ENCODE data around the gene GNA12.
"Not testable (repeated sequence)": the region's sequence is repeated elsewhere in the genome, so short reads cannot be mapped to it uniquely, and the experiment has no call there.

Gene GNA12

DNA sequence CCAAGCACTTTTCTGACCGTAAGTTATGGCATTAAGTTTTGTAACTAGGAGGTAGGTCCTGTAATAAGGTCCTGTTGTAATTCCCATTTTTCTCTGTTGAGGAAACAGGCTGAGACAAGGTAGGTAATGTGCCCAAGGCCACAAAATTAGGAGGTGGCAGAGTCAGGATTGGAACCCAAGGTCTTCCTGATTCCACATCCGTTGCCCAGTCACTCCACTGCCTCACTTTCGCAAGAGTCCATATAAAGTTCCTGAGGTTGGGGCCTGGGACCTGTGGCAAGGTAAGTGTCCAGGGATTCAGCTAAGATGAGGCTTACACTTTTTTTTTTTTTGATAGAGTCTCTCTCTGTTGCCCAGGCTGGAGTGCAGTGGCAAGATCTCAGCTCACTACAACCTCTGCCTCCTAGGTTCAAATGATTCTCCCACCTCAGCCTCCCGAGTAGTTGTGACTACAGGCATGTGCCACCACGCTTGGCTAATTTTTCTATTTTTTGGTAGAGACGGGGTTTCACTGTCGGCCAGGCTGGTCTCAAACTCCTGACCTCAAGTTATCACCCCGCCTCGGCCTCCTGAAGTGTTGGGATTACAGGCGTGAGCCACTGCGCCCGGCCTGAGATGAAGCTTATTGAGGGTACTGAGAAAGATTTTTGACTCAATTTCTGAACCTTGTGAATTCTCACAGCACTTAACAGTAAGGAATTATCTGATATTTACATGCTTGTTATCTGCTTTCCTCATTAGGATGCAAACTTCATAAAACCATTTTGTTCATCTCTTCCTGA is 20.3 kb upstream of the GNA12 start:
- no peak for DNase-seq

DNA sequence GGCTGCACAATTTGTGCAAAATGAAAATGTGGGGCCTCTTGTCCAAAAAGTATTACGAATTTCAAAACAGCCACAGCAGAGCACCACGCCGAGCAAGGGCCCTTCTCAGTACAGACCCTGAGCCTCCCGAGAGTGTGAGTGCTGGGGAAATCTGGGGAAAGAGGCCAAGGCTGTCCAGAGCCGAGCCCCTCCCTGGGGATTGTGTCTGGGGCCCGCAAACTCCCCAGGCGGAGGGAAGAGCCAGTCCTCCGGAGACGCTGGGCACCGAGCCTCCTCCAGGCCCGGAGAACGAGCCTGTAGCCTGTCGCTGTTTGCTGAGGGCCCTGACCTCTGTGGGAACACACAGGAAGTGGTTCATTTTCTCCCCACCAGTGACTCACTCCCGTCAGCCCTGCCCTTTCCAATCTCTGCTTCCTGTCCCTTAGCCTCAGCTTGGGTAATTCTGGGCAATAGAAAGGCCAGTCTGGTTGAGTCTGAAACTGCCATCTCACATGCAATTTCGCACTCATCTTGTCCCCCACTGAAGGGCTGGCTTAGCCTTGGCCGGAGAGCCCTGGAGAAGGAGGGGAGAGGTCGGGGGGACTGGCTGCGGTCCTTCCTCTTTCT is 19.5 kb upstream of the GNA12 start:
- DNase-seq: peak; percentile 98

DNA sequence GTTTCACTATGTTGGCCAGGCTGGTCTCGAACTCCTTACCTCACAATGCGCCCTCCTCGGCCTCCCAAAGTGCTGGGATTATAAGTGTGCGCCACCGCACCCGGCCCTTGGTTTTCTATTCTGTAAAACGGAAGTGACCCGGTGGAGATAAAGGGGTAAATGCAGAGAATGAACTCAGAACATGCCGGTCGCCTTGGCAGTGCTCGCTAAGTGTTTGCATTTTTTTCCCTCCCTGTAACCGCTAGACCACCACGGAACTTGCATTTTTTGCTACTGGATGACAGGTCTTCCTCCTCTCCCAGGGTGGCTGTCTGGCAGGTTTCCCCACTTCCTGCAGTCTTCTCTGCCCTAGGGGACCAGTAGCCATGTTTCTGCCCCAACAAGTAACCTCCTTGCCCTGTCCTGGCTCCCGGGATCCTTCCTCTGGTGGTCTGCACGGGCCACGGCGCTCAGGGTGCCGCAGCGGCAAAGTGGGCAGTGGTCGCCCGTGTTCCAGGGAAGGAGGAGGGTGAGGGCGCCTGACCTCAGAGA is 18.8 kb upstream of the GNA12 start:
- peak; percentile 42 for DNase-seq

DNA sequence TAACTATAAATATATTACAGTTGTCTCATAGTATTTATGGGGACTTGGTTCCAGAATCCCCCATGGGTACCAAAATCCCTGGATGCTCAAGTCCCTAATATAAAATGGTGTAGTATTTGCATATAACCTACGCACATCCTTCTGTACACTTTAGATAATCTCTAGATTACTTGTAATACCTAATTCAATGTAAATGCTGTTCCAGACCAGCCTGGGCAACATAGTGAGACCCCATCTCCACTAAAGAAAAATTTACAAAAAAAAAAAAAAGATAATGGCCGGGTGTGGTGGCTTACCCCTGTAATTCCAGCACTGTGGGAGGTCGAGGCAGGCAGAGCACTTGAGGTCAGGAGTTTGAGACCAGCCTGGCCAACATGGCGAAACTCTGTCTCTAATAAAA is 17.4 kb upstream of the GNA12 start:
- DNase-seq: no peak

DNA sequence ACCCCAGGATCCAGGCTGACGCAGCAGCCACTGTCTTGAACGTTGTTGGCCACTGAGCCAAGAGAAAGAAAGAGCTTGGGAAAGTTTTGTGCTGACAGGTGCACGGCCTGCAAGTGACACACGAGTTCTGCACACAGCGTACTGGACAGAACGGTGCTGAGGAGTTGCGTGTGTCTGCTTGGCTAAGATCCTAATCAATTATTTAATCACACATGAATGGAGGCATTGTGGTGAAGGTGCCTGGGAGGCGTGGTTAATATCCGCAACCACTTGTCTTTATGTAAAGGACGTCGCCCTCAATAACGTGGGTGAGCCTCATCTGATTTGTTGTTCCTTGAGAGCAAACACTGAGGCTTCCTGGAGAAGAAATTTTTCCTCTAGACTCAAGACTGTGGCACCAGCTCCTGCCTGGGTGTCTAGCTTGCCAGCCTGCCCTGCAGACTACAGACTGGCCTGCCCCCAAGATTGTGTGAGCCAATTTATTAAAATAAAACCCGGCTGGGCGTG is 16.6 kb upstream of the GNA12 start:
- DNase-seq: no peak

DNA sequence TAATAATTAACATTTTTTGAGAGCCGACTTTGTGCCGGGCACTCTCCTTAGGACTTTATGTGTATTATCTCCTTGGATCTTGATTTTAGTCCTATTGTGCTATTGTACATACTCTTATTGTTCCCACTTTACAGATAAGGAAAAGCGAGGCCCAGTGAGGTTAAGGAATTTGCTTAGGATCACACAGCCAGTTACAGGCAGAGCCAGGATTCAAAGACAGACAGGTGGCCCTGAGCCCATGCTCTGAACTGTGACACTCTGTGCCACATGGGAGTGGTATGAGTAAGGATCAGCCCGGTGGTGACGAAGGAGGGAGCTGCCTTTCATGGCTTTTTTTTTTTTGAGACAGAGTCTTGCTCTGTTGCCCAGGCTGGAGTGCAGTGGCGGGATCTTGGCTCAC is 15.8 kb upstream of the GNA12 start:
- DNase-seq: no peak

DNA sequence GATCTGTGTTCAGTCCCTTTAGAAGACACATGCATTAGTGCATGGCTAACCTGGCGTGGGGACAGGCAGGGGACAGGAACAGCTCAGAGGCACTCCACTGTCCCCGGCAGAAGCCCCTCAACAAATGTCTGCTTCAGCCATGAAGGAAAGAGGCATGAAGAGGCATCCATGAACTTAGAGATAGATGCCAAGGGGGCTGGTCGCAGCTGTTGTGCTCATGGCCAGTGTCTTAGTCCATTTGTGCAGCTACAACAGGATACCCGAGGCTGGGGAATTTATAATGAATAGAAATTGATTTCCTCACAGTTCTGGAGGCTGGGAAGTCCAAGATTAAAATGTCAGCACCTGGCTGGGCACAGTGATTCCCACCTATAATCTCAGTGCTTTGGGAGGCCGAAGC is 14.5 kb upstream of the GNA12 start:
- no peak for DNase-seq

DNA sequence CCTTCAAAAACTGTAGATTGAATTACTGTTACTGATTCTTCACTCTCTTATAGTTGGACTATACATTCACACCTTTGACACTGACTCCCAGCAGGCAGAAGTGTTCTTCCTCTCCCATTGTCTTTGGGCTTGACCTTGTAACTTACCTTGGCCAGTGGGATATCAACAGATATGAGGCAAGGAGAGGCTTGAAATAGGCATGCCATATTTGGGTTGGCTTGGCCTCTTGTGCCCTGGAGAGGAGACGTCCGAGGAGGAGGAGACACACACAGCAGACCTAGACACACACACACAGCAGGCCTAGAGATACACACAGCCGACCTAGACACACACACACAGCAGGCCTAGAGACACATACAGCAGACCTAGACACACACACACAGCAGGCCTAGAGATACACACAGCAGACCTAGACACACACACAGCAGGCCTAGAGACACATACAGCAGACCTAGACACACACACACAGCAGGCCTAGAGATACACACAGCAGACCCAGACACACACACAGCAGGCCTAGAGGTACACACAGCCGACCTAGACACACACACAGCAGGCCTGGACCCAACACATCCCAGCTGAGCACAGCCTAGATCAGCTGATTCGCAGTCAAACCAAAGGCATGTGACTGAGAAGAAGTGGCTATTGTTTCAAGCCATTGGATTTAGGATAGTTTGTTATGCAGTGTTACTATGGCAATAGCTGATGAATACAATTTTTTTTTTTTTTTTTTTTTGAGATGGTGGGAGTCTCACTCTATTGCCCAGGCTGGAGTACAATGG is 12.5 kb upstream of the GNA12 start:
- no peak for DNase-seq

DNA sequence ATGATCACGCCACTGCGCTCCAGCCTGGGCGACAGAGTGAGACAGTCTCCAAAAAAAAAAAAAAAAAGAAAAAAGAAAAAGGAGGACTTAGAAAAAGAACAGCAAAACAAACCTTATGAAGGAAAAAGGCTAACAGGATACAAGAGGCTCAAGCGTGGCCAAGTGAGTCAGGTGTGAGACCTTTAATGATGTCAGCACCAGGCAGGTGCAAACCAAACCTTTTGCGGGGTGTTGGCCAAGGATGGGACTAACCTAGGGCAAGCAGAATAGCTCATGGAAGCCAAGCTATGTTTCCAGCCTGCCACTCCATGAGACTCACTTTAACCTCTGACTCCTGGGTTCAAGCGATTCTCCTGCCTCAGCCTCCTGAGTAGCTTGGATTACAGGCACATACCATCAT is 11.3 kb upstream of the GNA12 start:
- DNase-seq: no peak

DNA sequence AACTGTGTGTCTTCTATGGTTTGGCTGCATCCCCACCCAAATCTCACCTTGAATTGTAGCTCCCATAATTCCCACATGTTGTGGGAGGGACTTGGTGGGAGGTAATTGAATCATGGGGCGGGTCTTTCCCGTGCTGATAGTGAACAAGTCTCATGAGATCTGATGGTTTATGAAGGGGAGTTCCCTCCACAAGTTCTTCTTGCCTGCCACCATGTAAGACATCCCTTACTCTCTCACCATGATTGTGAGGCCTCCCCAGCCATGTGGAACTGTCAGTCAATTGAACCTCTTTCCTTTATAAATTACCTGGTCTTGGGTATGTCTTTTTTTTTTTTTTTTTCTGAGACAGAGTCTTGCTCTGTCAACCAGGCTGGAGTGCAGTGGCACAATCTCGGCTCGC is 9.4 kb upstream of the GNA12 start:
- not testable (repeated sequence) for DNase-seq

DNA sequence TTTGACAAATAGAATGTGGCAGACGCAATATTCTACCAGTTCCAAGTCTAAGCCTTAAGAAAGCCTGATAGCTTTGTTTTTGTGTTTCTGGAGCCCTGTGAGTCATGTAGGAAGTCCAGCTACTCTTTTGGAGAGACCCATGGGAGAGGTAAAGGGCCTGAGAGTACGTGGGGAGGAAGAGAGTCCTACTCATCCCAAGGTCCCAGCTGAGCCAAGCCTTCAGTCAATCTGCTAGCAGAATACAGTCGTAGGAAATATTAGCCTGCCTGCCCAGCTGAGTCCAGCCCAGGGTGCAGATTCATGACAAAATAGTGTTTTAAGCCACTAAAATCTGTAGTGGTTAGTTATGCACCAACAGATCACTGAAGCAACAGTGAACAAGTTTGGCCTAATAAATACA is 9.0 kb upstream of the GNA12 start:
- DNase-seq: no peak

DNA sequence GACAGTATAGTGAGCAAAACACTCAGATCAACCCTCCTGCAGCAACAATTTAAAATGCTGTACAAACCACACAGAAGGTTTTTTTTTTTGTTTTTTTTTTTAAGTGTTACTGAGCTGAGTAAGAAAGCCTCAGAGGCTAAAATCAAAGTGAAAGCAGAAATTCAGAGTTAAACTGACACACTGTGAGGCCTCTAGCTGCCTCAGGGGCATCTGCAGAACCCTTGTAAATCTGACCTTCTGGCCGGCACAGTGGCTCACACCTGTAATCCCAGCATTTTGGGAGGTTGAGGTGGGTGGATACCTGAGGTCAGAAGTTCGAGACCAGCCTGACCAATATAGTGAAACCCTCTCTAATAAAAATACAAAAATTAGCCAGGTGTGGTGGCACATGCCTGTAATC is 7.4 kb upstream of the GNA12 start:
- no peak for DNase-seq

DNA sequence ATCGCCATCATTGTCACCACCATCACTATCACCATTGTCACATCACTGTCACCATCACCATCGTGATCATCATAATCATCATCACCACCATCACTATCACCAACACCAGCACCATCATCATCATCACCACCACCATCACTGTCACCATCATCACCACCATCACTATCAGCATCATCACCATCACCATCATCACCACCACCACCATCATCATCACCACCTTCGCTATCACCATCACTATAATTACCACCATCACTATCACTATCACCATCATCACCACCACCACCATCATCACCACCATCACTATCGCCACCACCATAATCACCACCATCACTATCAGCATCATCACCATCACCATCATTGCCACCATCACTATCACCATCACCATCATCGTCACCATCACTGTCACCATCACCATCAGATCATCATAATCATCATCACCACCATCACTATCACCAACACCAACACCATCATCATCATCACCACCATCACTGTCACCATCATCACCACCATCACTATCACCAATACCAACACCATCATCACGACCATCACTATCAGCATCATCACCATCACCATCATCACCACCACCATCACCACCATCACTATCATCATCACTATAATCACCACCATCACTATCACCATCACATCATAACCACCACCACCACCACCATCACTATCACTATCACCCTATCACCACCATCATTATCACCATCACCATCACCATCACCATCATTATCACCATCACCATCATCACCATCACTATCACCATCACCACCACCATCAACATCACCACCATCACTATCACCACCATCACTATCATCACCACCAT is 6.0 kb upstream of the GNA12 start:
- DNase-seq: no peak

DNA sequence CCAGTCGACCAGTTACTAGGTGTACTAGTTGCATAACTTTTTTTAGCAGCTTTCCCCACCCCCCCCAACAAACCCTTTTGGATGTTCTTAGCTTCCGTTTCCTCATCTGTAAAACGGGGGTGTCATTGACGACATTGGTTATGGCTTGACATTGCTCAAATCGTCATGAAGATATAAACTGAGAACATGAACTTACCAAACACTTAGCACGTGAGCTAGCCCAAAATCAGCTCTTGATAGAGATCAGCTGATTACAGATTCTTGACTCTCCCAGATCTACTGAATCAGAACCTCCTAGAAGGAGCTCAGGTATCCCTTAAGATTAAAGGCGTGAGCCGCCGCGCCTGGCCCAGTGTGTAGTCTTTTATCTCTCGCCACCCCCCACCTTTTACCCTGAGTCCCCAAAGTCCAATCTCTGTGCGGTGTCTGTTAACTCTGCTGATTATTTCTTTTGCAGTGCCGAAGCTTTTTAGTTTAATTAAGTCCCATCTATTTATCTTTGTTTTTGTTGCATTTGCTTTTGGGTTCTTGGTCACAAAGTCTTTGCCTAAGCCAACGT is 1.0 kb upstream of the GNA12 start:
- DNase-seq: no peak

DNA sequence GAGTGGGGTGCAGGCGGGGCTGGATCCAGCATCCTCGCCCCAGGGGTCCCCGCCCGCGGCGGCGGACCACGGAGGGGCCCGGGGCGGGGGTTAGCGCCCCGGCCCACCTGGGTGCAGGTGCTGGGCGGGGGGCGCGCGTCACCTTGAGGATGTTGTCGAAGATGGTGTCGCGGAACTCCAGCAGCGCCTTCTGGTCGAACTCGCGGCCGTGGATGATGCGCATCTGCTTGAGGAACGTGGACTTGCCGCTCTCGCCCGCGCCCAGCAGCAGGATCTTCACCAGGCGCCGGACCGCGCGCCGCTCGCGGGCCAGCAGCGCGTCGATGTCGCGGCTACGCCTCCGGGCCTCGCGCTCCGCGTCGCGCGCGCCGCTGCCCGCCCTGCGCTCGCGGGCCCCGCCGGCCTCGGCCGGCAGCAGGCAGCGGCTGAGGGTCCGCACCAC is 376 bp downstream of the GNA12 start:
- peak; percentile 41 for DNase-seq

DNA sequence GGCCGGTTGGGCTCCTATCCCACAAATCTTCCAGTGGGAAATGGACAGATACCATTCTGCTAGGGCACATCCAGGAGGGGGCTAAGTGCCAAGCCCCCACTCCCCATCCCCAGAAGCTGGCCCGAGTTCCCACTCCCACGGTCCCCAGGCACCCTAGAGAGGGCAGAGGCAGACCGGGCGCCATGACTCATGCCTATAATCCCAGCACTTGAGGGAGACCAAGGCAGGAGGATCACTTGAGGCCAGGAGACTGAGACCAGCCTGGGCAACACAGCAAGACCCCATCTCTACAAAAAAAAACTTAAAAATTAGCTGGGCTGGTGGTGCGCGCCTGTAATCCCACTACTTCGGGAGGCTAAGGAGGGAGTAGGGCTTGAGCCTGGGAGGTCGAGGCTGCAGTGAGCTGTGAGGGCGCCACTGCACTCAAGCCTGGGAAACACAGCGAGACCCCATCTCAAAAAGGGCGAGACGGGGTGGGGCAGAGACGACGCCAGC is 870 bp downstream of the GNA12 start:
- no peak for DNase-seq

DNA sequence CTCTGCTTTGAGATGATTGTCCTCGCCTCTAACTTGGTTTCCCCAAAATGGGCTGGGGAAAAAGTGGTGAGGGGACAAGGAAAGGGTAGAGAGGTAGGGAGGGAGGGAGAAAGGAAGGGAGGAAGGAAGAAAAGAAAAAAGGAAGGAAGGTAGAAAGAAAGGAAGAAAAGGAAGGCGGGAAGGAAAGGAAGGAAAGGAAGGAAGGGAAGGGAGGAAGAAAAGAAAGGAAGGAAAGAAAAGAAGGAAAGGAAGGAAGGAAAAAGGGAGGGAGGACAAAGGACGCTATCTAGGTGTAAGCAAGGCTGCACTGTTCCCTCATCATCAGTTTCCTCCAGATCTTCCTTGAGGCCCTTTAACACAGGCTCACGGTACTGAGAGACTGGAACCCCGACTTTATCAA is 2.2 kb downstream of the GNA12 start:
- DNase-seq: no peak

DNA sequence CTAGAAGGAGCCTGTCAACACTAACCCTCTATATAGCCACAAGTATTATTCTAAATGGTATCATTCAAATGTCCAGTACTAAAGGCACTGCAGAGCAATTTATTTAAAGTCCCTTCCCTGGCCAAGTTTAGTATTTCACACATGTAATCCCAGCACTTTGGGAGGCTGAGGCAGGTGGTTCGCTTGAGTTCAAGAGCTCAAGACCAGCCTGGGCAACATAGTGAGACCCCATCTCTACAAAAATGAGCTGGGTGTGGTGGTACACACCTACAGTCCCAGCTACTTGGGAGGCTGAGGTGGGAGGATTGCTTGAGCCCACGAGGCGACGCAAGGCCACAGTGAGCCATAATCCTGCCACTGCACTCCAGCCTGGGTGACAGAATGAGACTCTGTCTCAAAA is 3.6 kb downstream of the GNA12 start:
- no peak for DNase-seq

DNA sequence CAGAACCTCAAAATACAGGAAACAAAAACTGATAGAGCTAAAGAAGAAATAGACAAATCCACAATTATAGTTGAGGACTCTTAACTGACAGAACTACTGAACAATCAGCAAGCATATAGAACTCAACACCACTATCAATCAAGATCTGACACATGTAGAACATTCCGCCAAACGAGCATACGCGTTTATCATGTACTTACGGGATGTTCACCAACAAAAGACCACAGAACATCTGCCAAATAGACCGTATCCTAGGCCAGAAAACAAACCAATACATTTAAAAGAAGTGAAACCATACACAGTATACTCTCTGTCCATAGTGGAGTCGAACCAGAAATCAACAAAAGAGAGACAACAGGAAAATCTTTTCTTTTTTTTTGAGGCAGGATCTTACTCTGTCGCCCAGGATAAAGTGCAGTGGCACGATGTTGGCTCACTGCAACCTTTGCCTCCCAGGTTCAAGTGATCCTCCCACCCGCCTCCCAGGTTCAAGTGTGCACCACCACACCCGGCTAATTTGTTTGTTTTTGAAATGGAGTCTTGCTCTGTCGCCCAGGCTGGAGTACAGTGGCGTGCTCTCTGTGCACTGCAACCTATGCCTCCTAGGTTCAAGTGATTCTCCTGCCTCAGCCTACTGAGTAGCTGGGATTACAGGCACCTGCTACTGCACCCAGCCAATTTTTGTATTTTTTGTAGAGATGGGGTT is 5.1 kb downstream of the GNA12 start:
- DNase-seq: no peak

DNA sequence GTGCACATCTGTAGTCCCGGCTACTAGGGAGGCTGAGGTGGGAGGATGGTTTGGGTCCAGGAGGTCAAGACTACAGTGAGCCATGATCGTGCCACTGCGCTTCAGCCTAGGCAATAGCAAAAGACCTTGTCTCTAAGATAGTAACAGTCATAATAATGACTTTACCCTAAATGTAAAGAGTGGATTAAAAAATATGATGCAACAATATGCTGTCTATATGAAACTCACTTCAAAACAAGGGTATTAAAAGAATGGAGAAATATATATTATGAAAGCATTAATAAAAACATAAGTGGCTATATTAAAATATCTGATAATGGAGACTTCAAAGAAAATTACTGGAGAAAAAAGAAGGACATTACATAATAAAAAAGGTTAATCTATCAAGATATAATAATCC is 5.7 kb downstream of the GNA12 start:
- no peak for DNase-seq

DNA sequence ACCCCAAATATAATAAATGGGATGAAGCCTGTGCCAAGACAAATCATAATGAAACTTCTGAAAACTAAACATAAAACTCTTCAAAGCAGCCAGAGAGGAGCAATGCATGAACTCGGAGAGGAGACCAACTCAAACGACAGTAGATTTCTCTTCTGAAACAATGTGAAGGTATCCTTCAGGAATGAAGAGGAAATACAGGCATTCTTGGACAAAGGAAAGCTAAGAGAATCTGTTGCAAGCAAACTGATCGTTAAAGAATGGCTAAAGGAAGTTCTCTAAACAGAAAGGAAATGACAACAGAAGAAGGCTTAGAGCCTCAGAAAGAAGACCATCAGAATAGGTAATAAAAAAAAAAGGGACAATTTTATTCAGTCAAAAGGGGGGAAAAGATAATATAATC is 6.6 kb downstream of the GNA12 start:
- no peak for DNase-seq

All from EL (cell line).